Activated CD4-positive, CD25-positive, alpha-beta regulatory T cell treated with anti-CD3 and anti-CD28 coated beads, Interleukin-2, amount 50 U/mL, for 72 hours (primary cell): ENCODE data around the gene KLHL30.

ENCODE experiments used
- DNase-seq: peaks from one replicate; pipeline ENCODE4 v3.0.0; 2021

KLHL30 gene

GRCh38 chr2:238119756-238120462, 18.6 kb upstream of the KLHL30 start:
- DNase-seq = no peak

GRCh38 chr2:238120463-238121298, 17.8 kb upstream of the KLHL30 start:
- no peak for DNase-seq

GRCh38 chr2:238121511-238122286, 16.8 kb upstream of the KLHL30 start:
- DNase-seq = no peak

- DNase-seq = no peak
These were observed 15.9 kb upstream of the KLHL30 start for GRCh38 chr2:238122287-238123217.

GRCh38 chr2:238123218-238123971, 15.1 kb upstream of the KLHL30 start:
- DNase-seq = no peak

- DNase-seq = no peak
These were observed 14.4 kb upstream of the KLHL30 start for GRCh38 chr2:238123991-238124470.

GRCh38 chr2:238124488-238125126, 13.9 kb upstream of the KLHL30 start:
- DNase-seq = no peak

GRCh38 chr2:238125127-238125885, 13.2 kb upstream of the KLHL30 start:
- no peak for DNase-seq

GRCh38 chr2:238126338-238126737, 12.1 kb upstream of the KLHL30 start:
- no peak for DNase-seq

GRCh38 chr2:238126775-238127164, 11.7 kb upstream of the KLHL30 start:
- no peak for DNase-seq

GRCh38 chr2:238127165-238128060, 11.1 kb upstream of the KLHL30 start:
- DNase-seq = no peak

GRCh38 chr2:238128061-238128440, 10.4 kb upstream of the KLHL30 start:
- DNase-seq = no peak

GRCh38 chr2:238128534-238129001, 9.9 kb upstream of the KLHL30 start:
- DNase-seq = no peak

GRCh38 chr2:238129166-238130010, 9.1 kb upstream of the KLHL30 start:
- DNase-seq = no peak

GRCh38 chr2:238130111-238130695, 8.3 kb upstream of the KLHL30 start:
- no peak for DNase-seq

GRCh38 chr2:238130696-238131628, 7.5 kb upstream of the KLHL30 start:
- DNase-seq = no peak
